ENCODE measurements around the gene PFDN6.
A peak's percentile ranks its signal among the peaks of the same experiment; 100 is the strongest.

Gene PFDN6

DNA sequence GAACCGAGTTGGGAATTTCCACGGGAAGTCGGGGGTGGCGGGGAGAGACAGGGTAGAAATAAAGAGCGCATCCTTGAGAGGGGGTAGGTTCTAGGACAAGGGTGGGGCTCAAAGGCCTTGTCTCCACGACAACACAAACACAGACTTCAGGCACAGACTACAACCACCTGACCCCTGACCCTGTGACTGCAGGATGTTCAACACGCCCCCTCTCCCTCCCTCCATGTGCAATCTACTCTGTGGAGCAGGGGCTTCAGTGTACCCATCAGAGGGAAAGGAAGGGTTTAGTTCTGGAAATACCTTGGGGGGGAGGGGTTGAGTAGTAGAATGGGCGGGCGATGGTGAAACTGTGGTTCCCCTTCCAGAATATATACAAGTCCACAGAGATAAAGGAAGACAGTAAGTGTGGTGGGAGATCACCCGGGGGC, 25.1 kb downstream of the PFDN6 start:
- H3K4me3 ChIP-seq (ENCODE audit: control insufficient read depth, low read depth, low read length): peak overlapping the region; percentile 68
- no peak for TF ChIP-seq CTCF (IDR thresholded peaks at IDR 0.05; ENCODE audit: control insufficient read depth, insufficient read depth, low read depth, low read length, missing control alignments)
- DNase-seq (ENCODE audit: low read depth): no peak

GRCh38 chr6:33314943-33315792, 25.8 kb downstream of the PFDN6 start:
- DNase-seq (ENCODE audit: low read depth): no peak
- H3K4me3 ChIP-seq (ENCODE audit: control insufficient read depth, low read depth, low read length): peak overlapping the region; percentile 68
- no peak for TF ChIP-seq CTCF (IDR thresholded peaks at IDR 0.05; ENCODE audit: control insufficient read depth, insufficient read depth, low read depth, low read length, missing control alignments)

- TF ChIP-seq CTCF (IDR thresholded peaks at IDR 0.05; ENCODE audit: control insufficient read depth, insufficient read depth, low read depth, low read length, missing control alignments): no peak
- H3K4me3 ChIP-seq (ENCODE audit: control insufficient read depth, low read depth, low read length): no peak overlapping the region
- DNase-seq (ENCODE audit: low read depth): no peak
These were observed 26.6 kb downstream of the PFDN6 start for GRCh38 chr6:33315793-33316602.

DNA sequence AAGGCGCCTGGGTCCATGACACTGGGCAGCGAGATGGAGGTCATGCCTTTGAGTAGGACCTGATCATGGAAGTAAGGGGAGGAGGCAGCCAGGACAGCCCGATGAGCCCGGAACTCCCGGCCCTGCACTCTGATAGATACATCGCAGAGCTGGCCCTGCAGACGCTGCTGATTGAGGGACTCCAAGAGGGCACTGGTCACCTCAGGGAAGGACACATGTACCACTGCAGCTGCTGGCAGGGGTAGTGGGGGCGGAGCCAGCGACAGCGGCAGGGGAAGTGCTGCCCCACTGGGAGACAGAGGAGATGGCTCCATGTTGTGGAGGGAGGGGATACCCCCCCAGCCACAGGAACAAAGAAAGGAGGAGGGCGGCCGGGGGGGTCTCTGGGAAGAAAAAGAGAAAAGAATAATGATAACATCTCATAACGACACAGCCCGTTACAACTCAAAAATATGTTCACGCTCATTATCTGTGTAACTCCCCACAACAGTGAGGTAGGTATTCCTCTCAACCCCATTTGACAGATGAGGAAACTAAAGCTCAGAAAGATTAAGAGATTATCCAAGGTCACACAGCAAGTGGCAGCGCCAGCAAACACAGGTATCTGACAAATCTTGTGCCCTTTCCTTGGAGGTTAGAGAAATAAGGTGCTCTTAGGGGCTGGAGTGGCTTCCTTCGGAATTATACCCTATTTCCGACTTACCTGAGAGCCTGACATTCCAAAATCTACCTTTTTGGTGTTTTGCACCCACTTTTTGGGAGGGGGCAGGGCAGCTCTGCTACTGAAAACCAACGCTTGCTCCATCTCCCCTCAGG, 27.4 kb downstream of the PFDN6 start:
- H3K4me3 ChIP-seq (ENCODE audit: control insufficient read depth, low read depth, low read length): peak overlapping the region; percentile 57
- no peak for DNase-seq (ENCODE audit: low read depth)
- TF ChIP-seq CTCF (IDR thresholded peaks at IDR 0.05; ENCODE audit: control insufficient read depth, insufficient read depth, low read depth, low read length, missing control alignments): no peak

DNA sequence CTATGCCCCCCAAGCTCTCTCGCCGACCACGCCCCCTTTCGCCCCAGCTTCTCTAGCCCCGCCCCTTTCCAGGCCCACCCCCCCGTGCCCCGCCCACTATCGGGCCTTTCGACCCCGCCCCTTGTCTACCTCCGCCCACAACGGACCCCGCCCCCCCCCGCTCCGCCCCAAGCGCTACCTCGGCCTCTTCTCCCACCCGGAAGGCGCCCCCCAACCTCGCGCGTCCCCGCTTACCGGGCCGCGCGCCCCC, 27.9 kb downstream of the PFDN6 start:
- no peak for DNase-seq (ENCODE audit: low read depth)

More for the DNA sequence above, 27.9 kb downstream of the PFDN6 start:
- no peak for TF ChIP-seq CTCF (IDR thresholded peaks at IDR 0.05; ENCODE audit: control insufficient read depth, insufficient read depth, low read depth, low read length, missing control alignments)
- H3K4me3 ChIP-seq (ENCODE audit: control insufficient read depth, low read depth, low read length): peak overlapping the region; percentile 57

Measured in AG09309 (cell line).